NOMO-1 treated with DMSO at 0.1 percent for 48 hours (cell line): ENCODE data around the gene FFAR2.
"Not testable (repeated sequence)": the region's sequence is repeated elsewhere in the genome, so short reads cannot be mapped to it uniquely, and the experiment has no call there.

ENCODE experiments used
- DNase-seq: peaks from one replicate; lab custom pipeline; 2025; ENCODE audit not compliant: unreplicated experiment; lab: John Stamatoyannopoulos, UW

Gene FFAR2

DNA sequence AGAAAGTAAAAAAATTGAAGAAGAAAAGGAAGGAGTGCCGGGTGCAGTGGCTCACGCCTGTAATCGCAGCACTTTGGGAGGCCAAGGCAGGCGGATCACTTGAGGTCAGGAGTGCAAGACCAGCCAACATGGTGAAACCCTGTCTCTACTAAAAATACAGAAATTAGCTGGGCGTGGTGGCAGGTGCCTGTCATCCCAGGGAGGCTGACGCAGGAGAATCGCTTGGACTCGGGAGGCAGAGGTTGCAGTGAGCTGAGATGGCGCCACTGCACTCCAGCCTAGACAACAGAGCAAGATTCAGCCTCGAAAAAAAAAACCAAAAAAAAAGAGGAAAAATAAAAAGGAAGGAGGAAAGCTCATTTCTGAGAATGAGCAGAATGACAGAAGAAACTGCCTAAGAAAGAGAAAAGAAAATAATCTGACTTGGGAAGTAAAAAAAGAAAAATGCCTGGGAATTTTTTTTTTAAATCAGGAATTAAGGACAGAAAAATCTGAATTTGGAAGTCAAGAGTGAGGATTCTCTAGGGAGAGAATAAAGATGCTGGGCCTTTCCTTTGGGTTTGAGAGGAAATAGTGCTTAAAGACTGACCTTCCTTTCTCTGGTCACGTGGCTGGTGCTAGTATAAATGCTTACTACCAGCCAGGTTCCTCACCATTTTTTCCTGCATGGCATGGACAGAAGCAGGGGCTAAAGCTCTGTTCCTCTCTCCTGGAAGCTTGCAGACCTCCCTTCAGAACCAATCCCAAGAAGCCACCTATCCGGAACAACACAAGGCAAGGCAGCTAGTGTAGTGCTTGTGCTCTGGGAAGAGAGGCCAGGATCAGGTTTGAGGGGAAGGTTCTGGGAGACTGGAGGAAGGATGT lies at the start of gene FFAR2:
Gene FFAR2 (plus strand): TSS at position 652 of the 864 bp plus-strand sequence. CDS start 1,458 bp downstream, outside the sequence.
- peak; percentile 18 for DNase-seq

DNA sequence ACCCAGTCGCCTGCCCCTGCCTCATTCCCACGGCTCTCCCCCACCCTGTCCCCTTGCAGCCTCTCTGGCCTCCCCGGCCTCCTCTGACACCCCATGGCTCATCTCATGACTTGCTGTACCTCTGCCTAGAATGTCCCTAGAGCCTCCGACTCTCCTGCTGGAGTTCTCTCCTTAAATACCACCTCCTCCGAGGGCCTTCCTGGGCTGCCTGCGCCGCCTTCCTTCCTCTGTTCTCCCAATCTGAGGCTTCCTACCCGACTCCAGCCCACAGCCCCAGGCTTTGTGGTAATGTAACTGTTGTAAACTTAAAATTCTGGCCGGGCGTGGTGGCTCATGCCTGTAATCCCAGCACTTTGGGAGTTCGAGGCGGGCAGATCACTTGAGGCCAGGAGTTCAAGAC lies 49.5 kb upstream of the FFAR2 start:
- no peak for DNase-seq

DNA sequence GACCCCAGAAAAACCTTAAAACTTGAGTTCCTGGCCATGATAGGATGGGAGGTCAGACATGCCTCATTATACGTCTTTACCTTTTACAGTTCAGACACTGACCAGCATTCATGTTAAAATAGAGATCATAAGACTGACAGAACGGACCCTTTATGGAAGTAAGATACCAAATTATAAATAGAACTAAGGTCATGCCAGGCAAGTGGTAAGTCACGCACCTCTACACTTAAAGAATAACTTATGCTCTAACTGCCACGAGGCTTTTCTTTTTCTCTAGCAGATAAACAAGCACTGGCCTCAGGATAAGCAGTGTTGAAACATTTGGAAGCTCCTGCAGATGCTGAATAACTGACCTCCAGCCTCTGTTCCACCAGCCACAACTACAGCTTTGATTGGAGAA lies 48.8 kb upstream of the FFAR2 start:
- no peak for DNase-seq

DNA sequence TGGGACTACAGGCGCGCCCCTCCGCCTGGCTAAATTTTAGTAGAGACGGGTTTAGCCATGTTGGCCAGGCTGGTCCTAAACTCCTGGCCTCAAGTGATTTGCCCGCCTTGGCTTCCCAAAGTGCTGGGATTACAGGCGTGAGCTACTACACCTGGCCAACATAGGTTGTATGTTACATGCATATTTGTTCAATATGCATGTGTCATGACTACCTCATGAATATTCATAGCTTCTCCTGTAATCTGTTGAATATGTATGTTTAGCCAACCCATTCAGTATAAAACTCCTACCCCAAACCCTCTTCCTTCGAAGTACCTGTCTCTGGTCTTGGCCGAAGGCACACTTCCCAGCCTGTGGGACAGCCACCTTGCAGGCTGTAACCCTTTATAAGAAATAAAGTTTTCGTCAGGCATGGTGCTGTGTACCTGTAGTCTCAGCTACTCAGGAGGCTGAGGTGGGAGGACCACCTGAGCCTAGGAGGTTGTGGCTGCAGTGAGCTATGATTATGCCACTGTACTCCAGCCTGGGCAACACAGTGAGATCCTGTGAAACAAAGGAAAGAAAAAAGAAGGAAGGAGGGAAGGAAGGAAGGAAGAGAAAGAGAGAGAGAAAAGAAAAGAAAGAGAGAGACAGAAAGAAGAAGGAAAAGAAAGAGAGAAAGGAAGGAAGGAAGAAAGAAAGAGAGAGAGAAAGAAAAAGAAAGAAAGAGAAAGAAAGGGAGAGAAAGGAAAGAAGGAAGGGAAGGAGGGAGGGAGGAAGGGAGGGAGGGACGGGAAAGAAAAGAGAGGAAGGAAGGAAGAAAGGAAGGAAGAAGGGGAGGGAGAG lies 47.9 kb upstream of the FFAR2 start:
- no peak for DNase-seq

DNA sequence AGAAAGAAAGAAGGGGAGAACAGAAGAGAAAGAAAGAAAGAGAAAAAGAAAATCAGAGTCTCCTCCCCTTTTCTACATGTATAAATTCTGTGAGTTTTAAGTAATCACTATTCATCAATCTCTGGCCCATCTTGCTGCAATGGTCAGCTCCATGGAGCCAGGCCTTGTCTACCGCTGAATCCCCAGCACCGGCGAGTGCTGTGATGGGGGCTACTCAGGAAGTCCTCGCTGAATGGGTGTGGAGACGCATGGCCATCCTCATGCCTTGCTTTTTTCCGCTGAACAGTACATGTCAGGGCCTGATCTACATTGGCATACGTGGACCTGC lies 47.3 kb upstream of the FFAR2 start:
- DNase-seq = no peak

DNA sequence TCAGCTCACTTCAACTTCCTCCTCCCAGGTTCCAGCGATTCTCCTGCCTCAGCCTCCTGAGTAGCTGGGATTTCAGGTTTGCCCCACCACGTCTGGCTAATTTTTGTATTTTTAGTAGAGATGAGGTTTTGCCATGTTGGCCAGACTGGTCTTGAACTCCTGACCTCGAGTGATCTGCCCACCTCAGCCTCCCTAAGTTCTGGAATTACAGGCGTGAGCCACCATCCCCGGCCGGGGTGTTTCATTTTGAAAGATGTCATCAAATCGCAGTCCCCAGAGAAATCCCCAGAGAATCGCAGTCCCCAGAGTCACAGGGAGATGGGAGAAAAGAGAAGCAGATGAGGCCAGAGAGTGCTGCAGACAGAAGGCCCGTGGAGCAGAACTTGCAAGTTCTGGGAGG lies 46.6 kb upstream of the FFAR2 start:
- not testable (repeated sequence) for DNase-seq

DNA sequence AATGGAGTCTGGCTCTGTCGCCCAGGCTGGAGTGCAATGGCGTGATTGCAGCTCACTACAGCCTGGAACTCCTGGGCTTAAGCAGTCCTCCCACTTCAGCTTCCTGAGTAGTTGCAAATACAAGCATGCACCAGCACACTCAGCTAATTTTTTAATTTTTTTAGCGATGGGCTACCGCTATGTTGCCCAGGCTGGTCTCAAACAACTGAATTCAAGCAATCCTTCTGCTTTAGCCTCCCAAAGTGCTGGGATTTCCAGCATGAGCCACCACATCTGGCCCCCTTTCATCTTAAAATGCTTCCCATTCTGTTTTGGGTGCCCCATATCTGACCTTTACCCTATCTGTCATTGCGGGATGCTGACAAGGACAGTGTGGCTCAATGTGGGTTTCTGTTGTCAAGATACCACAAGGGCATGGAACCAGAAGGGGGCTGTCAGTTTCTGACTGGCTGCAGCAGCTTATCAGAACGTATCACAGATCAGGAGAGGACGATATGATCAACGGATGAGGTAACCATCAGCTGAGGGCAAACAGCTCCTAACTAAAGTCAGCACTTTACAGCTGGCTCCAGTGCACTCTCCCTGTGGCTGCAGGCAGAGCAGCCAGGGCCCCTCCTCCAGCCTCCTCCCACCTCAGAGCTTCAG lies 44.8 kb upstream of the FFAR2 start:
- DNase-seq = no peak

DNA sequence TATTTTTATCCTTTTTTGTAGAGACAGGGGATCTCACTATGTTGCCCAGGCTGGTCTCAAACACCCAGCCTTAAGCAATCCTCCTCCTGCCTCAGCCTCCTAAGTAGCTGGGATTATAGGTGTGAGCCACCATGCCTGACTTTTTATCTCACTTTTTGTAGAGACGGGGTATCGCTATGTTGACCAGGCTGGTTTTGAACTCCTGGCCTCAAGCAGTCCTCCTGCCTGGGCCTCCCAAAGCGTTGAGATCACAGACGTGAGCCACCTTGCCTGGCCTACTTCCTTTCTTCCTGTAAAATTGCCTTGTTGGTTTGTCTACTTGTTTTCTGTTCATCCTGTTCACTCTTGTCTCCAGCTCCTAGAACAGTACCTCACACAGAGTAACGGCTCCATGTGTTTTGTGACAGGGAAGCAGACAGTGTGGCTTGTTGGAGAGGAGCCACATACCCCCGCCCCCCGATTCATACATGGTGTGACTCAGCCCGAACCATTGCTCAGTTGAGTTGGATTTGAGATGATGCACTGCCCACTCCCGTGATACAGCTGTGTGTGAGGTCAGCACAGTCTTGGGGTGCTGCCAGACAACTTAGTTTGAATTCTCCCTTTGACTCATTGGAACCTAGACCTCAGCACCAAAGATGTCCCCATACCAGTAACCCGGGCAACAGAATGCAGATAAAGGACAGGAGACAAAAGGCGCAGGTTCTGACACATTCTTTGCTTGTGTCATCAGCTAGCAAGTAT lies 43.0 kb upstream of the FFAR2 start:
- DNase-seq = no peak

DNA sequence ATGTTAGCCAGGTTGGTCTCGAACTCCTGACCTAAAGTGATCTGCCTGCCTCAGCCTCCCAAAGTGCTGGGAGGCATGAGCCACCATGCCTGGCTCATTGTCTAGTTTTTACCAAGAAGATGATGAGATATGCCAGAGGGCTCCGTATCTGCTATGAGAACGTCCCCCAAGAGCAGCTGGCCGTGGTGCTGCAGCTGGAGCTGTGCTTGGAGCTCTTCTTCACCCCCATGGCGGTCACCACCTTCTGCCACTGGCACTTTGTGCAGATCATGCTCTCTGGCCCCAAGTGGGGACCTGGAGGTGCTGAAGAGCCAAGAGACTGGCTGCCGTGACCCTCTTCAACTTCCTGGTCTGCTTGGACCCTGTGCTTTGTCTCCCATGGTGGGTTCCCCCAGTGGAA lies 40.4 kb upstream of the FFAR2 start:
- DNase-seq = no peak

DNA sequence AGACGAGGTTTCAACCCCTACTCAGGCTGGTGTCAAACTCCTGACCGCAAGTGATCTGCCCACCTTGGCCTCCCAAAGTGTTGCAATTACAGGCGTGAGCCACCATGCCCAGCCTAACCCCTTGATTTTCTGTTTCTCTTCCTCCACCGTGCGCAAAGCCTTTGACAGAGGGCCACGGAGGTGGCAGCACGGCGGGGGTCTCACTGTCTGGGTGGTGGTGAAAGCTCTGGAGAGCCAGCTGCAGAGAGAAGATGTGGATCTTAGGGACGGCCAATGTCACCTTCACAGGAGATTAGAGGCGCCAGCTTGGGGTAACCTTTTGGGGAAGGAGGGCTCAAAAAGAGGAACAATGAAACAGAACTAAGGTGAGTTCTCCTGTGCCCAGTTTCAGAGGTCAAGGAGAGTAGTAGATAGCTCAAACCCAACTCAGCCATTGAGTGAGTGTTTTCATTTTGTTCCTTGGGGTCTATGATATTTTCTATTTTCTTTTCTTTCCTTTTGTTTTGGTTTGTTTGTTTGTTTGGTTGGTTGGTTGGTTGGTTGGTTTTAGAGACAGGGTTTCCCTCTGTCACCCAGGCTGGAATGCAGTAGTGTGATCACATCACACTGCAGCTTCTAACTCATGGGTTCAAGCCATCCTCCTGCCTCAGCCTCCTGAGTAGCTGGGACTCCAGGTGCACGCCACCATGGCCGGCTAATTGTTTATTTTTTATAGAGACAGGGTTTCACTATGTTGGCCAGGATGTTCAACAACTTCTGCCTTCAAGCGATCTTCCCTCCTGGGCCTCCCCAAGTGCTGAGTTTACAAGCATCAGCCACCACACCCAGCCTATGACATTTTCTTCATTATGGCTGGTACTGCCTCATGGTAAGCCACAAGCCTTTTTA lies 39.5 kb upstream of the FFAR2 start:
- DNase-seq = peak; percentile 32

DNA sequence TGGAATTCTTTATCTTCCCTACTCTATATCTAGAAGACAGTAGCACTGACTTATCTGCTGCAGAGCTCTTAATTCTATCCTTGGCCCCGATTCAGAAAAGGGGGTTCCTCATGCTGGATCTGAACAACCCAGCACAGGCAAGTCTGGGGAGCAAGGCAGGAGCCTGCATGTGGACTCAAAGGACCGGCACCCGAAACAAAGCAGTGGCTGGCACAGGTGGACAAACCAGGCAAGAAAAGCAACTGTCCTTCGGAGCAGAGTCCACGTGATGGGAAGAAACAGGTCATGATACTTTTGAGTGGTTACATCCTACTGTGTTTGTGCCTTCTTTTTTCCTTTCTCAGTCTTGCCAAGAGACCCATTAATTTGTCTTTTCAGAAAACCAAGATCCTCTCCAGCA lies 38.9 kb upstream of the FFAR2 start:
- no peak for DNase-seq

DNA sequence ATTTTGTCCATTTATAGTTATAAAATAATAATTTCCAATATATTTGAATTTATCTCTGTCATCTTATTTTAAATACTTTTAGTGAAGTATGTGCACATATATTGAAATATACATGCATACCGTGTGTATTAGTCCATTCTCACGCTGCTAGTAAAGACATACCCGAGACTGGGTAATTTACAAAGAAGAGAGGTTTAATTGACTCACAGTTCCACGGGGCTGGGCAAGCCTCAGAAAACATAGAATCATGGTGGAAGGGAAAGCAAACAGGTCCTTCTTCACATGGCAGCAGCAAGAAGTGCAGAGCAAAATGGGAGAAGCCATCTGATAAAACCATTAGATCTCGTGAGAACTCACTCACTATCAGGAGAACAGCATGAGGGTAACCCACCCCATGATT lies 37.6 kb upstream of the FFAR2 start:
- DNase-seq = no peak

DNA sequence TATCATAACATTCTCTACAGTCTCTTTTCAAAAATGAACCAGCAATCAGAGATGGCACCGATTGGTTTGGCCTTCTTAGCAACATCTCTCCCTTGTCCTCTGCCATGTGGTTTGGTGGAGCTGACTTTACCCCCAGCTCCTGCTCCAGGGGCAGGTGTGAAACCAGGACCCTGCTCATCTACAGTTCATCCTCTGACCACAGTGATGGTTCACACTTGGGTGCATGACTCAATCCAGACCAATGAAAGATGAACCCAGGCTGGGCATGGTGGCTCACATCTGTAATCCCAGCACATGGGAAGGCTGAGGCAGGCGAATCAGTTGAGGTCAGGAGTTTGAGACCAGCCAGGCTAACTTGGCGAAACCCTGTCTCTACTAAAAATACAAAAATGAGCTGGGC lies 33.6 kb upstream of the FFAR2 start:
- no peak for DNase-seq

DNA sequence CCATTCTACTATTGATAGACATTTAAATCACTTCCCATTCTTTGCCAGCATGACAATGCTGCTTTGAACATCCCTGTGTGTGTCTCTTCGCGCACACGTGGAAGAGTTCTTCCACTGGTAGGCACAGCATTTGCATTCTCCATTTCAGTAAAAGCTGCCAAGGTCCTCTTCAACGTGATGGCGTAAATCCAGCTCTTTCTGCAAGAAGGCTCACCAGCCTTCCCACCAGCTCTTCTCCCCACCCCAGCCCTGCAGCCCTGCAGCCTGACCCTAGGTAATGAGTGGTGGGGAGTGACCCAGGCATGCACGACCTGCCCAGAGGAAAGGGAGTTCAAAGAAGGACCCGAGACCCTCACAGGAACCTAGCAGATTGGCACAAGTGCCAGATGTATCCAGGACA lies 31.7 kb upstream of the FFAR2 start:
- no peak for DNase-seq

DNA sequence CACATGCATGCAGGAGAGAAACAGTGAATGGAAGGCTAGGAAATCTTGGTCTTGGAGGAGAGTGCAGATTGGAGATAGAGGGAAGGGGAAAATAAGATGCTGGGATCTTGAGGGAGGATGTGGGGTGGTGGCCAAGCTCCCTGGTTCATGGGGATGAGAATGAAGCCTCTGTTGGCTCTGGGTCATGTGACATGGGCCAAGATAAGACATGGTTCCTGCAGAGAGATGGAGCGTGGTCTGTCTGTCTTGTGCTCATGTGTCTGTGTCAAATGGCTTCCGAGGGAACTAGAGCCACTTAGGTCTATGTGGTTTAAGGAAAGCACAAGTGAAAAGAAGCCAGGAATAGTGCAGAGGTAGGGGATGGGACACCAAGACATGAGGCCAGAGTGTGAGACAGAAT lies 30.8 kb upstream of the FFAR2 start:
- no peak for DNase-seq

DNA sequence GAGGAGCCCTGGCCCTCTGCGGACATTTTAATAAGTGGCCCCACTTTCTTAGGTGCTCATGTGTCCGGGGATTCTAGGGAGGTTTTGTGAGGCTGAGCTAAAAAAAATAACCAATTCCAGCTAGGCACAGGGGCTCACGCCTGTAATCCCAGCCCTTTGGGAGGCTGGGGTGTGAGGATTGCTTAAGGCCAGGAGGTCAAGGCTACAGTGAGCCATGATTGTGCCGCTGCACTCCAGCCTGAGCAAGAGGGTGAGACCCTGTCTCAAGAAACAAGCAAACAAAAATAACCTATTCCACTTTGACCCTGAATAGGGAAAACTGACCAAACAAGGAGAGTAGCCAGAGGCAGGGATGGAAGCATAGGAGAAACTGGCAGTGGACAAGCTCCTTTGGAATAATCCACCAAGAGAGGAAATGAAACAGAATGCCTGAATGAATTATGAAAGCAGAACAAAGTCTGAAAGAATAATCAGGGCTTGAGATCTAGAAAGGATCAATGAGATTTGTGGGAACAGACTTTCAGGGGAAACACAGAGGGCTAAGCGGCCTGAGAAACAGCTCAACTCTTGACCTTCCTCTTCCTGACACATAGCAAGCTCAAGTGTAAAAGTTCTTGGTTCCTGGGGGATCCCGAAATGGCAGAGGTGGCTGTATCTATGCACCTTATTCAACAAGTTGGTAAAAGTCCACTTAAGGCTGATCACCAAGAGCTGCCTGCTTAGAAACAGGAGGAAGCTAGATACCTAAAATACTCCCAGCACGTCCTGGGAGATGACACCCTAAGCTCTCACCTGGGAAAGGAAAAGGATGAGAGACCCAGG lies 30.1 kb upstream of the FFAR2 start:
- DNase-seq = no peak

DNA sequence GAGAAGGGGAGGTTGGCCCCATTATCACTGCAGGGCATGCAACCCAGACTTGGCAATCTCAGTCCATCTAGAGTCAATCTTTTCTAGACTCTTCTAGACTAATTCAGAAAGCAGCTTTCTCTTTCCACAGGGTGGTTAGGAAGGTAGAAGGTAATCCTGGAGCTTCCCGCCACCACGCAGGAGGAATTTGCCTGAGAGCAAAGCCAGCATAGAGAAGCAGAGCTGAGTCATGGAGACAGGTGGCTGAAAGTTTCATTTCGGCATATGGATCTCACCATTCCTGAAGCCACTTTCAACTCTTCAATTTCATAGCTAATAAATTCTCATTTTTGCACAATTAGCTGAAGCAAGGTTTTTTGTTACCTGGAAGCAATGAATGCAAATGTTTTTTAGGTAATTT lies 29.0 kb upstream of the FFAR2 start:
- no peak for DNase-seq

DNA sequence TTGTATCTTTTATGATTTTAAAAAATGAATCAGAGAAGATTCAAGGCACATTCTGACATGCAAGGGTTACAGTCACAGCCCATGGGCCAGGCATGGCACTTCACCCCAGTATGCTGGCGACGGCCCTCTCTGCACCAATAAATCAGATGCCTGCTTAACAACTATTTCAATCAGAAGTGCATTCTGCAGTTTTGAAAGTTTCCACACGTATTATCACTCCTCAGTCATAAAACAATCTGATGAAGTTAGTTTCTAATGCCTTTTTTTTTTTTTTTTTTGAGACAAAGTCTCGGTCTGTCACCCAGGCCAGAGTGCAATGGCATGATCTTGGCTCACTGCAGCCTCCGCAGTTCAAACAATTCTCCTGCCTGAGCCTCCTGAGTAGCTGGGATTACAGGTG lies 28.3 kb upstream of the FFAR2 start:
- DNase-seq = no peak

DNA sequence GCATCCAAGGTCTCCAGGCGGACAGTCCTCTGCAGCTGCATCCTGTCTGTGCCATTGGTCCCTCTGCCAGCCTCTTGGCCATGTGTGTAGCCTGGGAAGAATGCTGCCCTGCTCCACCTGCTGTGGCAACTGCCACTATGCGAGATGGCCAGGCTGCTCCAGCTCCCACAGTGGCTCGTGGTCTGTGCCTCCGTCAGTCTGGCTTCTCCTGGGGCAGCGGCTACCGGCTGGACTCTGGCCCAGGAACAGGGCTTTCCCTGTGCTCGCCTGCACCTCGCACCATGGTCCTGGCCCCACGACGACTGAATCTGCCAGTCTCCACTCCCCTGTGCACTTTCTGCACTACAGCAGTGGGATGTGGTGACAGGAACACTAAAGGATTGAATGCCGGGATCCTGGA lies 26.7 kb upstream of the FFAR2 start:
- no peak for DNase-seq
